ENCODE data around the gene PLAAT5.

Gene PLAAT5

DNA sequence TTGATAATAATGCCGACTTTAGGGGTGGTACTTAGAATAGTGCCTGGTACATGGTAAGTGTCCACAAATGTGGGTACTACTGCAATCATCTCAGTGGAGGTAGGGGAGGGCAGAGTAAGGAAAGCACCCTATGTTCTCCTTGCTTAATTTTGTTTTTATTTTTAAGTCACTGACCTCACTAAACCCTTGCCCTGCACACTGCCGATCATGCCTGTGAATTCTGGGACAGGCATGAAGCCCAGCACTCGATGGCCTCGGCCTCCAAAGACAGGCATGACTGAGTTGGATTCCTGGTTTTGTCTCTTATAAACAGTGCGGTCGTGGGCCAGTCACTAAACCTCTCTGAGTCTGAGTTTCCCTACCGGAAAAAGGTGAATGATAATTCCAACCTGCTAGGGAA, 21.8 kb upstream of the PLAAT5 start:
- Histone ChIP-seq H3K9me3 (ENCODE audit: control insufficient read depth, low read length) (no peaks in the 10 kb centered on the region), H3K4me1 (ENCODE audit: control insufficient read depth, insufficient read depth, low read length, poor library complexity, severe bottlenecking) (peaks cover 11% of the 10 kb centered on the region), H3K27ac (ENCODE audit: low read depth, low read length, severe bottlenecking) (no peak overlapping the region), H3K36me3 (ENCODE audit: control insufficient read depth, insufficient read depth, low read length) (no peaks in the 10 kb centered on the region), H3K4me3 (ENCODE audit: extremely low read depth, insufficient read depth, low read length, poor library complexity, severe bottlenecking) (no peak overlapping the region)
- 94% methylated on average over 6 to 7 of the region's 7 CpGs for WGBS, 2 experiments (ENCODE audit: insufficient coverage in 2 of 2)

DNA sequence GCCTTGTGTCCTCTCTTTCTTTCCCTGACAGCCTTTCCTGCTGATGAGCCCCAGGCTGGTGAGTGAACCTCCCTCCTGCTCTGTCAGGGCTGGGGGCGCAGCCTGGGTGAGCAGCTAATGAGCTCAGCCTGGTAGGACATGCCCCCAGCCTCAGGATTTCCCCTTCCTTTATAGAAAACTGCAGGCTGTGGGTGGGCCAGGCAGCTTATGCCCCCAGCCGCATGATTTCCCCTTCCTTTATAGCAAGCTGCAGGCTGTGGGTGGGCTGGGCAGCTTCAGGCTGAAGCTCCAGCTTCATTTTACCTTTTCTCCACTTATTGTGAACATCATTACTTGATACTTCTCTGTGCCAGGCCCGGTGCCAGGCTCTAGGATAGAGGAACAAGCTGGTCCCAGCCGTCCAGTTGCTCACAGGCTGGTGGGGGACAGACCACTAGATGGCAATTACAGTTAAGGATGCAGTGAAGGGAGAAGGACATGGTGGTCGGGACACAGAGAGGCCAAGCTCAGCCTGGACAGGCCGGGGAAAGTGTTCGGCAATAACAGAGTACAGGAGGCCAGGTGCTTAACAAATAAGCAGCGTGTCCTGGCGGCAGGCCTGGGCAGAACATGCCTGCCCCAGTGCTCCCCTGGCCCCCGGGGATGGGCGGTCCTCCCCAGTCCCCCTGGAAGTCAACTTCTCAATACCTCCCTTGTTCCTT, 20.2 kb upstream of the PLAAT5 start:
- Histone ChIP-seq H3K4me1 (ENCODE audit: control insufficient read depth, insufficient read depth, low read length, poor library complexity, severe bottlenecking) (peaks cover 15% of the 10 kb centered on the region), H3K27ac (ENCODE audit: low read depth, low read length, severe bottlenecking) (no peak overlapping the region), H3K4me3 (ENCODE audit: extremely low read depth, insufficient read depth, low read length, poor library complexity, severe bottlenecking) (no peak overlapping the region), H3K36me3 (ENCODE audit: control insufficient read depth, insufficient read depth, low read length) (no peaks in the 10 kb centered on the region), H3K9me3 (ENCODE audit: control insufficient read depth, low read length) (no peaks in the 10 kb centered on the region)
- 83 to 86% methylated on average over 9 to 10 of the region's 11 CpGs for whole genome bisulfite sequencing, 2 experiments (ENCODE audit: insufficient coverage in 2 of 2)

DNA sequence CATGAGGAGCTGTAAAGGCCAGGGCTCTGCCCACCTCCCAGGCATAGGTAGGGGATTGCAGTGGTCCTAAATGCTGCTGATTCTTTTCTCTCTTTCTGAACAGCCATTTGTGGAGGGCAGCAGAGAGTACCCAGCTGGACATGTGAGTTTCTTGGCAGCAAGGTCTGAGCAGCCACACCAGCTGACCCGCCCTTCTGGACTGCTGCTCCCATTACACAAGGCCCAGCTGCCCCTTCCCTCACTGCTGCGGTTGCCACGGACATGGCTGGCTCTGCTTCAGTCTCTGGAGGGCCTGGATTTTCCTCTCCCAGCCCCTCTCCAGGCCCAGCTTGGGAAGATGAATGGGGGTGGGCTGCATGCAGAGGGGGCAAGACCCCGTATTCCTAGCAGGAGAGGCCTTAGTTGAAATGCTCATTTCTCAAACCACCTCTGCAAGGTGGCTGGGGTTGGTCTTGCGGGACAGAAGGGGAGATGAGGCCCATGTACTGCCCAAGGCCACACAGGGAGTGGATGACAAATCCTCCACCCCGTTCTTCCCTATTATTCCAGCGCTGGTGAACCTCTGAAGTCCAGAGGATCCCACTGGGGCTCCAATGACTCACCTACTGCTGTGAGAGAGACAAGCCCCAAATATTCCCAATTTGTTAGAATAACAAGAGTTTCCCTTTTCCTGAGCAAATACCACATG, 19.5 kb upstream of the PLAAT5 start:
- WGBS, 2 experiments (ENCODE audit: insufficient coverage in 2 of 2) = 59 to 71% methylated on average over 4 to 5 of the region's 7 CpGs
- Histone ChIP-seq H3K4me3 (ENCODE audit: extremely low read depth, insufficient read depth, low read length, poor library complexity, severe bottlenecking) (no peak overlapping the region), H3K27ac (ENCODE audit: low read depth, low read length, severe bottlenecking) (no peak overlapping the region)

DNA sequence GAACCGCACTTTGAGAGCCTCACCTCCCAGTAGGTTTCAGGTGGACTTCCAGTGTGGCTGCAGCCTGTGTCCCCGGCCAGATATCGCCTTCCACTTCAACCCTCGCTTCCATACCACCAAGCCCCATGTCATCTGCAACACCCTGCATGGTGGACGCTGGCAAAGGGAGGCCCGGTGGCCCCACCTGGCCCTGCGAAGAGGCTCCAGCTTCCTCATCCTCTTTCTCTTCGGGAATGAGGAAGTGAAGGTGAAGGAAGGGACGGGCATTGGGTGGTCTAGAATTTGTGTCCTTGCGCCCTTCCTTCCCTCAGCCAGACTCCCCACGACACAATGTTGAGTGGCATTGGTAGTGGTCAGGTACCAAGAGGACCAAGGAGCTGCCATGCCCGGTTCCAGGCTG, 17.8 kb upstream of the PLAAT5 start:
- Histone ChIP-seq H3K27ac (ENCODE audit: low read depth, low read length, severe bottlenecking) (no peak overlapping the region), H3K36me3 (ENCODE audit: control insufficient read depth, insufficient read depth, low read length) (no peaks in the 10 kb centered on the region), H3K4me1 (ENCODE audit: control insufficient read depth, insufficient read depth, low read length, poor library complexity, severe bottlenecking) (peaks cover 19% of the 10 kb centered on the region), H3K4me3 (ENCODE audit: extremely low read depth, insufficient read depth, low read length, poor library complexity, severe bottlenecking) (no peak overlapping the region), H3K9me3 (ENCODE audit: control insufficient read depth, low read length) (no peaks in the 10 kb centered on the region)
- 93 to 95% methylated on average over 6 of the region's 12 CpGs for WGBS, 2 experiments (ENCODE audit: insufficient coverage in 2 of 2)

More for the DNA sequence above, 19.5 kb upstream of the PLAAT5 start:
- Histone ChIP-seq H3K36me3 (ENCODE audit: control insufficient read depth, insufficient read depth, low read length) (no peaks in the 10 kb centered on the region), H3K4me1 (ENCODE audit: control insufficient read depth, insufficient read depth, low read length, poor library complexity, severe bottlenecking) (peaks cover 19% of the 10 kb centered on the region), H3K9me3 (ENCODE audit: control insufficient read depth, low read length) (no peaks in the 10 kb centered on the region)

DNA sequence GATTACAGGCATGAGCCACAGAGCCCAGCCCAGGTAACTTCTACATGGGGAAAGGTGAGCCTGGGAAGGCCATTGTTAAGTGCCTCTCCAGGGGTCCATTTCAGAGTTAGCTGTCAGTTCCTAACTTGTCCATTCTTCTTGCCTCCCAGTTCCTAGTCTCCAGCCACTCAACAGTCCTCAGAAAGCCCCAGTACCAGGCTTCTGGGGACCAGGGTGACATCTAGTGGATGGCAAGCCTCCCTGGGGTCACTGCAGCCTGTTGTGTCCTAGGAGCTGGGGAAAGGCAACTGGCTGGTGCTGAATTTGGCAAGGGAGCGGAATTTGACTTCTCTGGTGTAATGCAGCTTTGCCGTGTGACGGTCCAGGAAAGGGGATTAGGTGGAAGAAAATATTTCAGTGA, 17.0 kb upstream of the PLAAT5 start:
- Histone ChIP-seq H3K27ac (ENCODE audit: low read depth, low read length, severe bottlenecking) (no peak overlapping the region), H3K4me3 (ENCODE audit: extremely low read depth, insufficient read depth, low read length, poor library complexity, severe bottlenecking) (no peak overlapping the region), H3K36me3 (ENCODE audit: control insufficient read depth, insufficient read depth, low read length) (no peaks in the 10 kb centered on the region), H3K4me1 (ENCODE audit: control insufficient read depth, insufficient read depth, low read length, poor library complexity, severe bottlenecking) (peaks cover 19% of the 10 kb centered on the region), H3K9me3 (ENCODE audit: control insufficient read depth, low read length) (no peaks in the 10 kb centered on the region)
- WGBS, 2 experiments (ENCODE audit: insufficient coverage in 2 of 2) = 86 to 100% methylated on average over 3 of the region's 3 CpGs

DNA sequence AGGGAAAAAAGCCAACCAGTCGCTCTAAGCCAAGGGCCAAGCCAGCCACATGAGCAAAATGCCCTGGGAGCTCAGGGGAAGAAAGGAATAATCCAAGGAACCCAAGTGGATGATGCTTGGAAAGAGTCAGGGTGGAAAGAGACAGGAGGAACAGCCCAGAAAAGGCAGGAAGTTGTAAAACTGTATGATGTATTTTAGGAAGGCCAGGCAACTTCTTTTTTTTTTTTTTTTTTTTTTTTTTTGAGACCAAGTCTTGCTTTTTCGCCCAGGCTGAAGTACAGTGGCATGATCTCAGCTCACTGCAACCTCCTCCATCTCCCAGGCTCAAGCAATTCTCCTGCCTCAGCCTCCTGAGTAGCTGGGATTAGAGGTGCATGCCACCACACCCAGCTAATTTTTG, 16.5 kb upstream of the PLAAT5 start:
- no peak overlapping the region for H3K4me3 ChIP-seq (ENCODE audit: extremely low read depth, insufficient read depth, low read length, poor library complexity, severe bottlenecking)
- H3K27ac ChIP-seq (ENCODE audit: low read depth, low read length, severe bottlenecking) = no peak overlapping the region
- 95 to 100% methylated on average over 1 to 2 of the region's 2 CpGs for WGBS, 2 experiments (ENCODE audit: insufficient coverage in 2 of 2)
- H3K9me3 ChIP-seq (ENCODE audit: control insufficient read depth, low read length) = no peaks in the 10 kb centered on the region
- no peaks in the 10 kb centered on the region for H3K36me3 ChIP-seq (ENCODE audit: control insufficient read depth, insufficient read depth, low read length)
- peaks cover 19% of the 10 kb centered on the region for H3K4me1 ChIP-seq (ENCODE audit: control insufficient read depth, insufficient read depth, low read length, poor library complexity, severe bottlenecking)

DNA sequence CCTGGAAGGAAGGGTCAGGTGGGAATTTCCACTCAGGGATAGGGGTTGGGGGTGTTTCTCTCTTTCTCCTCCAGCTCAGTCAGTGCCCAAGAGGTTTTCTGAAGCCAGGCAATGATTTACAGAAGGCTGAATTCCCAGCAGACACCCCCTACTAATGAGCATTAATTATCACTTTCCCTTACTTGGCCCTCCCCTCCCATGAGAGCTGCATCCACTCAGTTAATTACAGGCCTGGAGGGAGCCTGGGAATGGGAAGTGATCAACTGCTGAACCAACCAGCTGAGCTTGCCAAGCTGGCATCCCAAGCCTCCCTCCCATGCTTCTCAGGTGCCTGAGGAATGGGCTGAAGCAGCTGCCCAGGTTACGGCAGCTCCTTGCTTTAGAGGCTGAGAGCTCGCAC, 15.9 kb upstream of the PLAAT5 start:
- WGBS, 2 experiments (ENCODE audit: insufficient coverage in 2 of 2) = no CpG with 5 or more reads among the region's 2 CpGs
- Histone ChIP-seq H3K4me3 (ENCODE audit: extremely low read depth, insufficient read depth, low read length, poor library complexity, severe bottlenecking) (no peak overlapping the region), H3K4me1 (ENCODE audit: control insufficient read depth, insufficient read depth, low read length, poor library complexity, severe bottlenecking) (peaks cover 19% of the 10 kb centered on the region), H3K36me3 (ENCODE audit: control insufficient read depth, insufficient read depth, low read length) (no peaks in the 10 kb centered on the region), H3K27ac (ENCODE audit: low read depth, low read length, severe bottlenecking) (no peak overlapping the region), H3K9me3 (ENCODE audit: control insufficient read depth, low read length) (no peaks in the 10 kb centered on the region)

DNA sequence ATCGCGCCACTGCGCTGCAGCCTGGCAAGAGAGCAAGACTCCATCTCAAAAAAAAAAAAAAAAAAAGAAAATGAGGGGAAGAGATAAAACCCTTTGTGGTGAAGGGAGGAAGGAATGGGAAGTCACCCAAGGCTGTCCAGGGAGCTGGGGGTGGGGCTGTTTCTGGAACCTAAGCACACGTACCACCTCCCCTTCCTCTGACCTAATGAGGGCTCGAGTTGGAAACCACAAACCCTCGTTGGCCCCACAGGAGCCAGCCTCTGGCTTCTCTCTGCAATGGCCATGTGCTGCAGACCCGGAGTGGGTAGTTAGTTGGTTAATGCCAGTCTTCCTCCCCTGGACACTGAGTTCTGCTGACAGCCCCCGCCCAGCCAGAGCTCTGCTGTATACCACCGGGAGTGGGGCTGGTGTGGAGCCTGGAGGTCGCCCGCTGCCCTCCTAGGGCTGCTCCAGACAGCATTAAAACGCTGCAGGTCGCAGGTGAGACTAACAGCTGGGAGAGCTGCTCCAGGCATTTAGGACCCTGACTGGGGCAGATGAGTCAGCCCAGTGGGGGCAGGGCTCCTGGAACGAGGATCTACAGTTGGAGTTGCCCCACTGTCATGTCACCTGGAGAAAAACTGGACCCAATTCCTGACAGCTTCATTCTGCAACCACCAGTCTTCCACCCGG, 15.0 kb upstream of the PLAAT5 start, which contains the start of gene LGALS12:
Gene LGALS12, plus strand, starts transcription at position 228 of the 672 bp plus-strand sequence. Its CDS starts 375 bp downstream, at position 603.
- no peaks in the 10 kb centered on the region for H3K36me3 ChIP-seq (ENCODE audit: control insufficient read depth, insufficient read depth, low read length)
- H3K9me3 ChIP-seq (ENCODE audit: control insufficient read depth, low read length) = no peaks in the 10 kb centered on the region
- WGBS, 2 experiments (ENCODE audit: insufficient coverage in 2 of 2) = 16 to 74% methylated on average over 3 to 9 of the region's 15 CpGs
- no peak within 1 kb of the TSS for H3K4me3 ChIP-seq (ENCODE audit: extremely low read depth, insufficient read depth, low read length, poor library complexity, severe bottlenecking)
- no peak within 1 kb of the TSS for H3K27ac ChIP-seq (ENCODE audit: low read depth, low read length, severe bottlenecking)
- peaks cover 13% of the 10 kb centered on the region for H3K4me1 ChIP-seq (ENCODE audit: control insufficient read depth, insufficient read depth, low read length, poor library complexity, severe bottlenecking)

DNA sequence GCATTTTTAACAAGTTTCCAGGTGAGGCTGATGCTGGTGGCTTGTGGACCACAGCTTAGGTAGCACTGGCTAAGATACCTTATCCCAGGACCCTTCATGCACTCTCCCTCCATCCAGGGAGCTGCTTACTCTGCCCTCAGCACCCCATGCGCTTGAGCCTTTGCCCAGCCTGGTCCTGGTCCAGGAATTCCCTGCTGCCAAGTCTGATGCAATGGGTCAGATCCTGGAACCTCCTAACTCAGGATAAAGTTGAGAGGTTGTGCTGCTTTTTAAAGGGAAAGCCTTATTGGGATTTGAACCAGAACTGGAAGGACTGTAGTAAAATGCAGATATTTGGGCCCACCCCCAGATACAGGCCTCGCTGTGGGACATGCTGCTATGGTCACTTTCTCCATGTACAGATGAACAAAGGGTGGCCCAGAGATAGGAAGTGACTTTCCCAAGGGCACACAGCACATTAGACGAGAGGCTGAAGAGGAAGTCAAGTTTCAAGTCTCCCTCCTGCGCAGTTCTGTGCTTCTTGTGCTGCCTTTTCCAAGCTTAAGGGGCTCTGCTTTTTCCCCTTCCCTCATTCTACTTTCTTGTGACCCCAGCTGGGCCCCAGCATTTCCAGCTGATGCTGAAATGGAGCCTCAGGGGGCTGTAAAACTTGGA, 14.1 kb upstream of the PLAAT5 start:
- peaks cover 8% of the 10 kb centered on the region for H3K4me1 ChIP-seq (ENCODE audit: control insufficient read depth, insufficient read depth, low read length, poor library complexity, severe bottlenecking)
- no peaks in the 10 kb centered on the region for H3K36me3 ChIP-seq (ENCODE audit: control insufficient read depth, insufficient read depth, low read length)
- H3K9me3 ChIP-seq (ENCODE audit: control insufficient read depth, low read length) = peaks cover 4% of the 10 kb centered on the region
- H3K27ac ChIP-seq (ENCODE audit: low read depth, low read length, severe bottlenecking) = no peak overlapping the region
- H3K4me3 ChIP-seq (ENCODE audit: extremely low read depth, insufficient read depth, low read length, poor library complexity, severe bottlenecking) = no peak overlapping the region
- WGBS, 2 experiments (ENCODE audit: insufficient coverage in 2 of 2) = 94% methylated on average over 4 of the region's 4 CpGs

DNA sequence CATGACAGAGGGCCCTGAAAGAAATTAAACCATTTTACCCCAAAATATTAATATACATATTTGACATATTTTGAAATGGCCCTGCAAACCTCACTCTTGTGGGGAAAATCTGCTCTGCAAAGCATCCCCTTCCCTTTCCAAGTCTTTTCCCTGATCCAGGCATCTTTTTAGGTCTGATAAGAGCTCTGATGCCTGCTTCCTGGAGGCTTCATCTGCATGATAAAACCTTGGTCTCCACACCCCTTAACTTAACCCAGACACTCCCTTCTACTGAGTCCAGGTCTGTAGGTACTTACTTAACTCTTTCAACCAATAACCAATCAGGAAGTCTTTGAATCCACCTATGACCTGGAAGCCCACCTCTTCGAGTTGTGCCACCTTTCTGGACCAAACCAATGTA, 13.1 kb upstream of the PLAAT5 start:
- H3K4me3 ChIP-seq (ENCODE audit: extremely low read depth, insufficient read depth, low read length, poor library complexity, severe bottlenecking) = no peak overlapping the region
- H3K4me1 ChIP-seq (ENCODE audit: control insufficient read depth, insufficient read depth, low read length, poor library complexity, severe bottlenecking) = peaks cover 8% of the 10 kb centered on the region
- H3K9me3 ChIP-seq (ENCODE audit: control insufficient read depth, low read length) = peaks cover 10% of the 10 kb centered on the region
- WGBS, 2 experiments (ENCODE audit: insufficient coverage in 2 of 2) = 67 to 78% methylated on average over 1 of the region's 1 CpG
- no peak overlapping the region for H3K27ac ChIP-seq (ENCODE audit: low read depth, low read length, severe bottlenecking)
- no peaks in the 10 kb centered on the region for H3K36me3 ChIP-seq (ENCODE audit: control insufficient read depth, insufficient read depth, low read length)
